Neural cell (in vitro differentiated cells): Measurements from ENCODE around the gene DENND5A. TPM values are rescaled to one million over a fixed set of nuclear protein-coding genes. Genes with fewer than 3 reads are reported as not detected.

ENCODE experiments used
- H2AFZ ChIP-seq: fragments of 200-600, 300-800 bp; sonication (generic), shearing (Covaris generic); 2 replicates; pipeline ENCODE4 v1.6.0; 2014; ENCODE audit warnings: low read depth, mild to moderate bottlenecking, antibody characterized with exemption, low read length, moderate library complexity
- H3F3A ChIP-seq: fragments of 200-600 bp; shearing (Covaris generic); 2 replicates; pipeline ENCODE4 v1.6.1; 2016; ENCODE audit warnings: mild to moderate bottlenecking, moderate library complexity, mixed read lengths, antibody characterized with exemption, low read length; ENCODE audit not compliant: insufficient read depth, poor library complexity, severe bottlenecking
- H3K27ac ChIP-seq: fragments of 200-600, 300-800 bp; sonication (generic), shearing (Covaris generic); 2 replicates; pipeline ENCODE4 v1.5.1; 2014; ENCODE audit warnings: mild to moderate bottlenecking, low read length, moderate library complexity
- H3K27me3 ChIP-seq: fragments of 300-800, 200-600 bp; sonication (generic), shearing (Covaris generic); 2 replicates; pipeline ENCODE4 v1.6.0; 2014; ENCODE audit warnings: mild to moderate bottlenecking, low read depth, low read length, moderate library complexity; ENCODE audit not compliant: insufficient read depth
- H3K36me3 ChIP-seq: fragments of 300-800, 200-600 bp; sonication (generic), shearing (Covaris generic); 2 replicates; pipeline ENCODE4 v1.5.1; 2014; ENCODE audit warnings: mild to moderate bottlenecking, antibody characterized with exemption, low read length, moderate library complexity; ENCODE audit not compliant: insufficient read depth
- H3K4me2 ChIP-seq: fragments of 300-800, 200-600 bp; sonication (generic), shearing (Covaris generic); 2 replicates; pipeline ENCODE4 v1.6.0; 2014; ENCODE audit warnings: mild to moderate bottlenecking, low read length
- H3K4me3 ChIP-seq: fragments of 300-800, 200-600 bp; sonication (generic), shearing (Covaris generic); 2 replicates; pipeline ENCODE4 v1.5.1; 2014; ENCODE audit warnings: mild to moderate bottlenecking, low read length, moderate library complexity
- H3K79me2 ChIP-seq: fragments of 200-600 bp; shearing (Covaris generic); replicated peaks from 2 replicates; pipeline ENCODE4 v1.6.0; 2014; ENCODE audit warnings: mild to moderate bottlenecking, low read length, moderate library complexity; ENCODE audit not compliant: insufficient read depth
- H3K9ac ChIP-seq: fragments of 300-800, 200-600 bp; sonication (generic), shearing (Covaris generic); 2 replicates; pipeline ENCODE4 v1.6.1; 2016; ENCODE audit warnings: mild to moderate bottlenecking, low read length, mixed read lengths
- H3K9me2 ChIP-seq: fragments of 200-600 bp; shearing (Covaris generic); 2 replicates; pipeline ENCODE4 v1.6.1; 2016; ENCODE audit warnings: mild to moderate bottlenecking, low read length, mixed read lengths; ENCODE audit not compliant: insufficient read depth
- H3K9me3 ChIP-seq: fragments of 200-600, 300-800 bp; sonication (generic), shearing (Covaris generic); 2 replicates; pipeline ENCODE4 v1.6.1; 2016; ENCODE audit warnings: mild to moderate bottlenecking, mixed run types, low read length, moderate library complexity, mixed read lengths
- H4K20me1 ChIP-seq: fragments of 200-600 bp; shearing (Covaris generic); 2 replicates; pipeline ENCODE4 v1.6.1; 2016; ENCODE audit warnings: mild to moderate bottlenecking, mixed run types; ENCODE audit not compliant: insufficient read depth
- EP300 ChIP-seq: fragments of 450-650 bp; conservative IDR thresholded peaks from 2 replicates; pipeline ENCODE4 v1.6.1; 2014; ENCODE audit warnings: antibody characterized with exemption, mild to moderate bottlenecking, moderate library complexity; ENCODE audit not compliant: poor library complexity, severe bottlenecking
- EZH2 ChIP-seq: fragments of 200-600, 300-800 bp; shearing (Covaris generic), sonication (generic); IDR thresholded peaks from 2 replicates; pipeline ENCODE4 v1.6.1; 2014; ENCODE audit warnings: antibody characterized with exemption, low read length, borderline replicate concordance, mild to moderate bottlenecking; ENCODE audit not compliant: insufficient read depth, poor library complexity, severe bottlenecking
- MXI1 ChIP-seq: fragments of 450-650 bp; conservative IDR thresholded peaks from 2 replicates; pipeline ENCODE4 v1.6.1; 2014; ENCODE audit warnings: antibody characterized with exemption, mild to moderate bottlenecking; ENCODE audit not compliant: poor library complexity, severe bottlenecking
- POLR2AphosphoS5 ChIP-seq: IDR thresholded peaks from 2 replicates; pipeline ENCODE4 v1.6.1; 2012
- RAD21 ChIP-seq: fragments of 450-650 bp; conservative IDR thresholded peaks from 2 replicates; pipeline ENCODE4 v1.6.1; 2014; ENCODE audit warnings: antibody characterized with exemption, mild to moderate bottlenecking, moderate library complexity
- SMC3 ChIP-seq: fragments of 450-650 bp; conservative IDR thresholded peaks from 2 replicates; pipeline ENCODE4 v1.6.1; 2014; ENCODE audit warnings: antibody characterized with exemption, mild to moderate bottlenecking, moderate library complexity; ENCODE audit not compliant: poor library complexity
- TAF1 ChIP-seq: IDR thresholded peaks from 2 replicates; pipeline ENCODE4 v1.6.1; 2012; ENCODE audit warnings: low read depth
- polyA plus RNA-seq: library from polyadenylated mRNA; depleted of rRNA; stranded (reverse); fragments of >200 nt; gene quantifications from 2 replicates; pipeline ENCODE4 v1.2.3, GENCODE V29; 2014
- TF ChIP-seq, protein P1 (sequence below): IDR thresholded peaks from 2 replicates; pipeline ENCODE4 v1.6.1; 2012; ENCODE audit warnings: borderline replicate concordance
- TF ChIP-seq, protein P2 (sequence below): fragments of 450-650 bp; IDR thresholded peaks from 2 replicates; pipeline ENCODE4 v1.5.1; 2014; ENCODE audit warnings: antibody characterized with exemption, mild to moderate bottlenecking, moderate library complexity; ENCODE audit not compliant: poor library complexity, severe bottlenecking

Gene DENND5A
- polyA plus RNA-seq, 1 donor from 2014 or later: 75.6 TPM

DNA sequence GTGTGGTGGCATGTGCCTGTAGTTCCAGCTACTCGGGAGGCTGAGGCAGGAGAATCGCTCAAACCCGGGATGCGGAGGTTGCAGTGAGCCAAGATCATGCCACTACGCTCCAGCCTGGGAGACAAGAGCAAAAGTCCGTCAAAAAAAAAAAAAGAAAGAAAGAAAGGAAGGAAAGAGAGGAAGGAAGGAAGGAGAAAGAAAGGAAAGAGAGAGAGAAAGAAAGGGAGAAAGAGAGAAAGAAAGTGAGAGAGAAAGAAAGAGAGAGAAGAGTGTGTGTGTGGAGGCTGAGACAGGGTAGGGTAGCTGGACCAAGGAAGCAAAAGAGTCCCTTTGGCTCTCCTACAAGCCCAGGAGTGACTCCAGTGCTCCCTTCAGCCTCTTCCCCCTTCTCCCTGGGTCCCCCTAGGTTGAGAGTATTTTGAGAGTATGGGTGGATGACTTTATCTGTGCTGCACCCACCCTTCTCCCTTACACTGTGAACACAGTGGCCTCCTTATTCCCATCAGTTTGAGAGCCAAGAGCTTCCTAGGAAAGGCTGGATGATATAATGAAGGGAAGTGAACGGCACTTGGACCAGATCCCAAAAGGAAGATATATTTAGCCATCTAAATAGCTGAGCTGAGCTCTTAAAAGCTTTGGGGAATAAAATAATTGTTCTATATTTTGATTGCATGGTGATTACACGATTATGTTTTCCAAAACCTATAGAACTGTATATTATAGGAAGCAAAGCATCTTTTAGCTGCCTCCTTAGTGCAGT is 9.5 kb upstream of the DENND5A start:
- no peak for TF ChIP-seq SMC3
- TF ChIP-seq, protein P1, sequence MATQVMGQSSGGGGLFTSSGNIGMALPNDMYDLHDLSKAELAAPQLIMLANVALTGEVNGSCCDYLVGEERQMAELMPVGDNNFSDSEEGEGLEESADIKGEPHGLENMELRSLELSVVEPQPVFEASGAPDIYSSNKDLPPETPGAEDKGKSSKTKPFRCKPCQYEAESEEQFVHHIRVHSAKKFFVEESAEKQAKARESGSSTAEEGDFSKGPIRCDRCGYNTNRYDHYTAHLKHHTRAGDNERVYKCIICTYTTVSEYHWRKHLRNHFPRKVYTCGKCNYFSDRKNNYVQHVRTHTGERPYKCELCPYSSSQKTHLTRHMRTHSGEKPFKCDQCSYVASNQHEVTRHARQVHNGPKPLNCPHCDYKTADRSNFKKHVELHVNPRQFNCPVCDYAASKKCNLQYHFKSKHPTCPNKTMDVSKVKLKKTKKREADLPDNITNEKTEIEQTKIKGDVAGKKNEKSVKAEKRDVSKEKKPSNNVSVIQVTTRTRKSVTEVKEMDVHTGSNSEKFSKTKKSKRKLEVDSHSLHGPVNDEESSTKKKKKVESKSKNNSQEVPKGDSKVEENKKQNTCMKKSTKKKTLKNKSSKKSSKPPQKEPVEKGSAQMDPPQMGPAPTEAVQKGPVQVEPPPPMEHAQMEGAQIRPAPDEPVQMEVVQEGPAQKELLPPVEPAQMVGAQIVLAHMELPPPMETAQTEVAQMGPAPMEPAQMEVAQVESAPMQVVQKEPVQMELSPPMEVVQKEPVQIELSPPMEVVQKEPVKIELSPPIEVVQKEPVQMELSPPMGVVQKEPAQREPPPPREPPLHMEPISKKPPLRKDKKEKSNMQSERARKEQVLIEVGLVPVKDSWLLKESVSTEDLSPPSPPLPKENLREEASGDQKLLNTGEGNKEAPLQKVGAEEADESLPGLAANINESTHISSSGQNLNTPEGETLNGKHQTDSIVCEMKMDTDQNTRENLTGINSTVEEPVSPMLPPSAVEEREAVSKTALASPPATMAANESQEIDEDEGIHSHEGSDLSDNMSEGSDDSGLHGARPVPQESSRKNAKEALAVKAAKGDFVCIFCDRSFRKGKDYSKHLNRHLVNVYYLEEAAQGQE: no peak
- Histone ChIP-seq H3K36me3 (no peaks in the 10 kb centered on the region), H3K9me3 (no peaks in the 10 kb centered on the region), H3F3A (no peaks in the 10 kb centered on the region), H3K9ac (no peak overlapping the region), H3K27me3 (no peaks in the 10 kb centered on the region), H2AFZ (no peak overlapping the region), H3K79me2 (no peaks in the 10 kb centered on the region), H4K20me1 (no peaks in the 10 kb centered on the region), H3K27ac (no peak overlapping the region), H3K4me3 (no peak overlapping the region), H3K9me2 (no peaks in the 10 kb centered on the region), H3K4me2 (no peak overlapping the region)

DNA sequence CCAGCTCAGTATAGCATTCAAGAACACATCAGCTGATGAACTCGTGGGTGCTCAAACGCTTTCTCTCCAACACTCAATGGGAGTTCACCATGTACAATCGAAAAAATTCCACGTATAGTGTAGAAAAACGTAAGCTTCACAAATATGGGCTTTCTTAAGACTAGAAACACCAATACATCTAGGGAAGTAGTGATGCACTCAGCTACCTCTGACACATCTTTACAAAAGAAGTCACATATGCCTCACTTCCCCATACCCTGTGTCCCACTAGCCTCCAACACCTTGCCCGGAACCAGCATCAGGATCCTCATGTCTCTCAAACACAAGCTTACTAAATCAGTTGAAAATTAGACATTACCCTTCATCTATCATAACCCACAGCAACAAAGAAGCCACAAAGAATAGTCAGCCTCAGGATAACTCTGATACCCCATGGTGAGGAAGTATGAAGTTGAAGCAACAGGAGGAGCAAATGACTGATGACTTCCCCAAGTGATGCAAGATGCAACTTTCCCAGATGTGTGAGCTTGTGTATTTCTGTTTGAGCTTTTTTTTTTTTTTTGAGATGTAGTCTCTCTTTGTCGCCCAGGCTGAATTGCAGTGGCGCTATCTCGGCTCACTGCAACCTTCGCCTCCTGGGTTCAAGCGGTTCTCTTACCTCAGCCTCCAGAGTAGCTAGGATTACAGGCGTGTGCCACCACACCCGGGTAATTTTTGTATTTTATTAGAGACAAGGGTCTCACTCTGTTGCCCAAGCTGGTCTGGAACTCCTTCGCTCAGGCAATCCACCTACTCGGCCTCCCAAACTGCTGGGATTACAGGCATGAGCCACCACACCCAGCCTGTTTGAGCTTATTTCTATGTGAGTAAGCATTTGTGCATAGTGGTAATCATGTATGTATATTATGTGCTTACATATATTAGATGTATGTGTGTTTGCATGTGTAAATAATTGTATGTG is 8.5 kb upstream of the DENND5A start:
- no peak overlapping the region for H3K4me3 ChIP-seq
- no peak overlapping the region for H3K9ac ChIP-seq
- no peaks in the 10 kb centered on the region for H3K9me2 ChIP-seq
- no peak overlapping the region for H3K27ac ChIP-seq
- H3K79me2 ChIP-seq: no peaks in the 10 kb centered on the region
- H3K4me2 ChIP-seq: no peak overlapping the region
- H2AFZ ChIP-seq: no peak overlapping the region
- H3K9me3 ChIP-seq: no peaks in the 10 kb centered on the region
- no peaks in the 10 kb centered on the region for H3F3A ChIP-seq
- H3K36me3 ChIP-seq: no peaks in the 10 kb centered on the region
- no peaks in the 10 kb centered on the region for H3K27me3 ChIP-seq
- TF ChIP-seq, protein P2, sequence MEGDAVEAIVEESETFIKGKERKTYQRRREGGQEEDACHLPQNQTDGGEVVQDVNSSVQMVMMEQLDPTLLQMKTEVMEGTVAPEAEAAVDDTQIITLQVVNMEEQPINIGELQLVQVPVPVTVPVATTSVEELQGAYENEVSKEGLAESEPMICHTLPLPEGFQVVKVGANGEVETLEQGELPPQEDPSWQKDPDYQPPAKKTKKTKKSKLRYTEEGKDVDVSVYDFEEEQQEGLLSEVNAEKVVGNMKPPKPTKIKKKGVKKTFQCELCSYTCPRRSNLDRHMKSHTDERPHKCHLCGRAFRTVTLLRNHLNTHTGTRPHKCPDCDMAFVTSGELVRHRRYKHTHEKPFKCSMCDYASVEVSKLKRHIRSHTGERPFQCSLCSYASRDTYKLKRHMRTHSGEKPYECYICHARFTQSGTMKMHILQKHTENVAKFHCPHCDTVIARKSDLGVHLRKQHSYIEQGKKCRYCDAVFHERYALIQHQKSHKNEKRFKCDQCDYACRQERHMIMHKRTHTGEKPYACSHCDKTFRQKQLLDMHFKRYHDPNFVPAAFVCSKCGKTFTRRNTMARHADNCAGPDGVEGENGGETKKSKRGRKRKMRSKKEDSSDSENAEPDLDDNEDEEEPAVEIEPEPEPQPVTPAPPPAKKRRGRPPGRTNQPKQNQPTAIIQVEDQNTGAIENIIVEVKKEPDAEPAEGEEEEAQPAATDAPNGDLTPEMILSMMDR: no peak
- TF ChIP-seq POLR2AphosphoS5 (no peak), MXI1 (no peak), RAD21 (no peak), SMC3 (no peak), EP300 (no peak), EZH2 (no peak), TAF1 (no peak)
- TF ChIP-seq, protein P1: no peak
- no peaks in the 10 kb centered on the region for H4K20me1 ChIP-seq
